GM13976 (cell line): ENCODE measurements around the gene NEIL1.
"Not testable (repeated sequence)": the region's sequence is repeated elsewhere in the genome, so short reads cannot be mapped to it uniquely, and the experiment has no call there.

ENCODE experiments used
- DNase-seq: peaks from one replicate; pipeline ENCODE4 v3.0.0; 2012; ENCODE audit warnings: low spot score
- CTCF ChIP-seq: IDR thresholded peaks from 2 replicates; pipeline ENCODE4 v1.5.1; 2012; ENCODE audit warnings: borderline replicate concordance, mild to moderate bottlenecking; ENCODE audit not compliant: insufficient read depth; ENCODE audit errors: extremely low read depth, missing control alignments, control extremely low read depth
- in situ Hi-C: fragments of 300-500 bp; cut with MboI; formaldehyde crosslinking; loops from one replicate; pipeline ENCODE4 v1.12.0; 2022; ENCODE audit warnings: low sequenced_read_pairs, mixed read lengths, inconsistent platforms; ENCODE audit not compliant: unreplicated experiment

Gene NEIL1

GRCh38 chr15:75348034-75348561 lies 1.3 kb downstream of the NEIL1 start:
- in situ Hi-C loops = no loop called here
- no peak for TF ChIP-seq CTCF
- no peak for DNase-seq

GRCh38 chr15:75348562-75349350 lies 1.9 kb downstream of the NEIL1 start:
- DNase-seq = peak; percentile 43
- no peak for TF ChIP-seq CTCF
- in situ Hi-C loops = no loop called here

- in situ Hi-C loops, DNase-seq: not testable (repeated sequence)
Observed at GRCh38 chr15:75349351-75349669, 2.5 kb downstream of the NEIL1 start.

- peak; percentile 73 for DNase-seq
- in situ Hi-C loops = loop anchor here (25.0 kb wide), 1 partner anchor 287 kb away; the partner anchor contains the start of genes IMP3, SNUPN and SNX33
- no peak for TF ChIP-seq CTCF
Observed at GRCh38 chr15:75349851-75350588, 3.2 kb downstream of the NEIL1 start.

GRCh38 chr15:75350601-75351361 lies 3.9 kb downstream of the NEIL1 start:
- in situ Hi-C loops = loop anchor here (25.0 kb wide), 1 partner anchor 287 kb away; the partner anchor contains the start of genes IMP3, SNUPN and SNX33
- TF ChIP-seq CTCF = no peak
- no peak for DNase-seq

GRCh38 chr15:75352186-75353080 lies 5.6 kb downstream of the NEIL1 start:
- in situ Hi-C loops = loop anchor here (25.0 kb wide), 1 partner anchor 285 kb away; the partner anchor contains the start of genes IMP3, SNUPN and SNX33
- no peak for TF ChIP-seq CTCF
- DNase-seq = no peak
